Brain pericyte (primary cell): Measurements from ENCODE around the gene PRM2.

Experiments used
- DNase-seq: peaks from one replicate; pipeline ENCODE4 v3.0.0-alpha.2; 2012; ENCODE audit warnings: low read depth, low spot score

The PRM2 gene

GRCh38 chr16:11276143-11276895 lies at the start of gene PRM2:
PRM2 (minus strand) TSS chr16:11276480; CDS start chr16:11276370, 110 bp downstream.
- DNase-seq: no peak

- DNase-seq: no peak
Observed at GRCh38 chr16:11325404-11326083, 49.3 kb upstream of the PRM2 start.

- DNase-seq: no peak
Observed at GRCh38 chr16:11323551-11324336, 47.5 kb upstream of the PRM2 start.

- no peak for DNase-seq
Observed at GRCh38 chr16:11322823-11323222, 46.5 kb upstream of the PRM2 start.

- no peak for DNase-seq
Observed at GRCh38 chr16:11321662-11322061, 45.4 kb upstream of the PRM2 start.

- DNase-seq: no peak
Observed at GRCh38 chr16:11320170-11320569, 43.9 kb upstream of the PRM2 start.

GRCh38 chr16:11319529-11320146 lies 43.4 kb upstream of the PRM2 start:
- DNase-seq: no peak

- DNase-seq: no peak
Observed at GRCh38 chr16:11318817-11319216, 42.5 kb upstream of the PRM2 start.

GRCh38 chr16:11316331-11317015 lies 40.2 kb upstream of the PRM2 start:
- DNase-seq: no peak

GRCh38 chr16:11315510-11315909 lies 39.2 kb upstream of the PRM2 start:
- DNase-seq: no peak

- no peak for DNase-seq
Observed at GRCh38 chr16:11314309-11314894, 38.1 kb upstream of the PRM2 start.

GRCh38 chr16:11313493-11314308 lies 37.4 kb upstream of the PRM2 start:
- no peak for DNase-seq

GRCh38 chr16:11312718-11313492 lies 36.6 kb upstream of the PRM2 start:
- no peak for DNase-seq

- no peak for DNase-seq
Observed at GRCh38 chr16:11310997-11311561, 34.8 kb upstream of the PRM2 start.

- no peak for DNase-seq
Observed at GRCh38 chr16:11310634-11310977, 34.3 kb upstream of the PRM2 start.

- no peak for DNase-seq
Observed at GRCh38 chr16:11309895-11310633, 33.8 kb upstream of the PRM2 start.

GRCh38 chr16:11308493-11309283 lies 32.4 kb upstream of the PRM2 start:
- DNase-seq: no peak
